ENCODE results near the gene ZNF318.

- TF ChIP-seq, protein P1, sequence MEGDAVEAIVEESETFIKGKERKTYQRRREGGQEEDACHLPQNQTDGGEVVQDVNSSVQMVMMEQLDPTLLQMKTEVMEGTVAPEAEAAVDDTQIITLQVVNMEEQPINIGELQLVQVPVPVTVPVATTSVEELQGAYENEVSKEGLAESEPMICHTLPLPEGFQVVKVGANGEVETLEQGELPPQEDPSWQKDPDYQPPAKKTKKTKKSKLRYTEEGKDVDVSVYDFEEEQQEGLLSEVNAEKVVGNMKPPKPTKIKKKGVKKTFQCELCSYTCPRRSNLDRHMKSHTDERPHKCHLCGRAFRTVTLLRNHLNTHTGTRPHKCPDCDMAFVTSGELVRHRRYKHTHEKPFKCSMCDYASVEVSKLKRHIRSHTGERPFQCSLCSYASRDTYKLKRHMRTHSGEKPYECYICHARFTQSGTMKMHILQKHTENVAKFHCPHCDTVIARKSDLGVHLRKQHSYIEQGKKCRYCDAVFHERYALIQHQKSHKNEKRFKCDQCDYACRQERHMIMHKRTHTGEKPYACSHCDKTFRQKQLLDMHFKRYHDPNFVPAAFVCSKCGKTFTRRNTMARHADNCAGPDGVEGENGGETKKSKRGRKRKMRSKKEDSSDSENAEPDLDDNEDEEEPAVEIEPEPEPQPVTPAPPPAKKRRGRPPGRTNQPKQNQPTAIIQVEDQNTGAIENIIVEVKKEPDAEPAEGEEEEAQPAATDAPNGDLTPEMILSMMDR (conservative IDR thresholded peaks at IDR 0.05 in 1 of 2, IDR thresholded peaks at IDR 0.05 in 1 of 2; ENCODE audit: extremely low read depth in 1 of 2, insufficient read depth in 1 of 2, low read depth in 1 of 2, low read length in 2 of 2), result no peak
- no peak for TF ChIP-seq EZH2 (IDR thresholded peaks at IDR 0.05; ENCODE audit: borderline replicate concordance, low read length)
Measured at GRCh38 chr6:43296780-43297497, 72.5 kb downstream of the ZNF318 start.

Measured in mammary epithelial cell (primary cell).